Body of pancreas (tissue), 4 donors: ENCODE data around the gene MAP2K1. TPM values are rescaled to one million over a fixed set of nuclear protein-coding genes. Genes with fewer than 3 reads are reported as not detected.

ENCODE experiments used
- ATAC-seq: fragments of 150-250 bp; one replicate; pipeline ENCODE4 v1.9.1; 2016
- DNase-seq, 4 donors: peaks; one replicate each; pipeline ENCODE4 v3.0.0-alpha.2; 2019
- H3K27ac ChIP-seq, 4 donors: fragments of 200-600 bp; sonication (generic); 1 replicate in 3 of 4; 2 replicates in 1 of 4; pipeline versions ENCODE4 v1.5.1 to v1.6.1; 2016 to 2019; ENCODE audit warnings: mild to moderate bottlenecking in 1 of 4, mixed read lengths in 1 of 4, moderate library complexity in 1 of 4
- H3K27me3 ChIP-seq, 2 donors: fragments of 200-600 bp; sonication (generic); one replicate each; pipeline ENCODE4 v1.6.0; 2016; ENCODE audit warnings: mild to moderate bottlenecking in 1 of 2
- H3K36me3 ChIP-seq, 2 donors: fragments of 200-600 bp; sonication (generic); replicated peaks in 1 of 2; 2 replicates each; pipeline ENCODE4 v1.5.1; 2016; ENCODE audit warnings: low read depth in 2 of 2; ENCODE audit not compliant: insufficient read depth in 1 of 2
- H3K4me1 ChIP-seq: fragments of 200-600 bp; sonication (generic); one replicate; pipeline ENCODE4 v1.6.0; 2016
- H3K4me3 ChIP-seq, 2 donors: fragments of 200-600 bp; sonication (generic); 1 replicate in 1 of 2; 2 replicates in 1 of 2; pipeline ENCODE4 v1.5.1; 2016 to 2019
- H3K9me3 ChIP-seq, 3 donors: fragments of 200-600 bp; sonication (generic); 1 replicate in 2 of 3; 2 replicates in 1 of 3; pipeline ENCODE4 v1.5.1; 2016
- POLR2A ChIP-seq, 3 donors: fragments of 450-650 bp; IDR thresholded peaks; one replicate each; pipeline ENCODE4 v1.6.1; 2016; ENCODE audit warnings: antibody characterized with exemption in 3 of 3, mild to moderate bottlenecking in 2 of 3
- WGBS, 2 donors: methylation state at CpG; one replicate each; pipeline ENCODE4 v1.1.5; 2017; 5-methylcytosine and 5-hydroxymethylcytosine counted together
- intact Hi-C: fragments of 100-400 bp; cut with DNase I; formaldehyde crosslinking; loops from one replicate; pipeline ENCODE4 v1.15.1; 2023
- total RNA-seq, 2 donors: library from RNA; depleted of rRNA; stranded (reverse); fragments of >200 nt; gene quantifications; one replicate each; pipeline ENCODE4 v1.1.0, GENCODE V29; 2016
- TF ChIP-seq, protein P1 (sequence below), 7 experiments: fragments of 450-650 bp in 4 of 7; fragments of 200-600 bp in 3 of 7; sonication (generic) in 3 of 7; IDR thresholded peaks; one replicate each; pipeline ENCODE4 v1.5.1; 2016 to 2019; ENCODE audit warnings: antibody characterized with exemption in 7 of 7

The MAP2K1 gene
- total RNA-seq, 2 donors from 2014 or later = 25.2 to 29.0 TPM

DNA sequence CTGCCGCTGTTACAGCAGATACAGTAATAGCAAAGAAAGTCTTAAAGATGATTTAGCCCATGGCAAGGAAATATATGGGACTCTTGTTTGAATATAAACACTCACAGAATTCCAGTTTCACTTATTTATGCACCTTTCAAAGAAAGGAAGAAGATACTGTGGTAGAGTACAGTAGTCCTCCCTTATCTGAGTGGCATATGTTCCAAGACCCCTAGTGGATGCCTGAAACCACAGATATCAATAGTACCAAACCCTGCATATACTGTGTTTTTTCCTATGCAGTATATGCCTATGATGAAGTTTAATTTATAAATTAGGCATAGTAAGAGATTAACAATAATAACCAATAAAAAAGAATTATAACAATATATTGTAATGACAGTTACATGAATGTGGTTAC is 8.2 kb downstream of the MAP2K1 start:
- ATAC-seq = no peak
- 100% methylated on average over 1 of the region's 1 CpG for WGBS, 2 donors
- TF ChIP-seq, protein P1, sequence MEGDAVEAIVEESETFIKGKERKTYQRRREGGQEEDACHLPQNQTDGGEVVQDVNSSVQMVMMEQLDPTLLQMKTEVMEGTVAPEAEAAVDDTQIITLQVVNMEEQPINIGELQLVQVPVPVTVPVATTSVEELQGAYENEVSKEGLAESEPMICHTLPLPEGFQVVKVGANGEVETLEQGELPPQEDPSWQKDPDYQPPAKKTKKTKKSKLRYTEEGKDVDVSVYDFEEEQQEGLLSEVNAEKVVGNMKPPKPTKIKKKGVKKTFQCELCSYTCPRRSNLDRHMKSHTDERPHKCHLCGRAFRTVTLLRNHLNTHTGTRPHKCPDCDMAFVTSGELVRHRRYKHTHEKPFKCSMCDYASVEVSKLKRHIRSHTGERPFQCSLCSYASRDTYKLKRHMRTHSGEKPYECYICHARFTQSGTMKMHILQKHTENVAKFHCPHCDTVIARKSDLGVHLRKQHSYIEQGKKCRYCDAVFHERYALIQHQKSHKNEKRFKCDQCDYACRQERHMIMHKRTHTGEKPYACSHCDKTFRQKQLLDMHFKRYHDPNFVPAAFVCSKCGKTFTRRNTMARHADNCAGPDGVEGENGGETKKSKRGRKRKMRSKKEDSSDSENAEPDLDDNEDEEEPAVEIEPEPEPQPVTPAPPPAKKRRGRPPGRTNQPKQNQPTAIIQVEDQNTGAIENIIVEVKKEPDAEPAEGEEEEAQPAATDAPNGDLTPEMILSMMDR (IDR thresholded peaks at IDR 0.05) = no peak
- no peak for TF ChIP-seq POLR2A (IDR thresholded peaks at IDR 0.05)
- no peaks in the 10 kb centered on the region for H3K27me3 ChIP-seq
- no peaks in the 10 kb centered on the region for H3K9me3 ChIP-seq
- intact Hi-C loops = no loop called here
- no peak for DNase-seq
- no peak overlapping the region for H3K4me3 ChIP-seq
- H3K27ac ChIP-seq = no peak overlapping the region
- H3K4me1 ChIP-seq = no peaks in the 10 kb centered on the region
- no peaks in the 10 kb centered on the region for H3K36me3 ChIP-seq

DNA sequence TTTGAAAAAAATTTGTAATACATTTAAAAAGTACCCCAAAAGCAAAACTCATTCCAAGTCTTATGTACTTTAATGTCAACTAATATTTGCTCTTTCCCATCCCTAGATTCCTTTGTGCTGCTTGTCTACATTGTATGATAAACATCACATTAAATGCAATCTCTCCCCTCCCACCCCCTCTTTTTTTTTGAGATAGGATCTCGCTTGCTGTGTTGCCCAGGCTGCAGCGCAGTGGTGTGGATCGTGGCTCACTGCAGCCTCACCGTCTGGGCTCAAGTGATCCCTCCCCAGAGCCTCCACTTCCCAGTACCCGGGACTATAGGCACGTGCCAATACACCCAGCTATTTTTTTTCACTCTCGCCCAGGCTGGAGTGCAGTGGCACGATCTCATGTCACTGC is 12.6 kb downstream of the MAP2K1 start:
- DNase-seq = no peak
- Histone ChIP-seq H3K27ac (no peak overlapping the region), H3K9me3 (no peaks in the 10 kb centered on the region), H3K4me3 (no peak overlapping the region), H3K27me3 (no peaks in the 10 kb centered on the region), H3K4me1 (peaks cover 18% of the 10 kb centered on the region), H3K36me3 (no peaks in the 10 kb centered on the region)
- WGBS, 2 donors = 84 to 93% methylated on average over 8 of the region's 8 CpGs
- ATAC-seq = no peak
- TF ChIP-seq, protein P1 (IDR thresholded peaks at IDR 0.05) = no peak
- TF ChIP-seq POLR2A (IDR thresholded peaks at IDR 0.05) = no peak
- intact Hi-C loops = no loop called here

DNA sequence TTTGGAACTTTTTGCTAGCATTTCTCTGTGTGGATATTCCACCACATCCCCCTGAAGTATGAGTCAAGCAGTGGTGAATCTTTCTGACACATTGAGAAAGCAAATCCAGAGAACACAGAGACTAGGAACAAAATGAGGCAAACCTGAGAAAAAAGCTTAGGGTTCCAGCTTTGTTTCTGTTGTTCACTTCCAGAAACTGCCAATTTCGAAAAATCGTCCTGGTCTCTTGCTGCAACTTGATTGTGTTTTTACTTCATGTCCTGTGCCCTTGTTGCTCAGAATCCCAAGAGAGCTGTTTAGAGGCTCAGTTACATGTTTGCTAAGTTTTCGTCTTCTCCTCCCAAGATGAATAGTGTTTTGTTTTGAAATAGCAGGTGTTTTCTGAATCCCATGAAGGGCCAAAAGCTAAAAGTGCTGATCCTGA is 13.7 kb downstream of the MAP2K1 start:
- TF ChIP-seq, protein P1 (IDR thresholded peaks at IDR 0.05) = no peak
- TF ChIP-seq POLR2A (IDR thresholded peaks at IDR 0.05) = no peak
- Histone ChIP-seq H3K27ac (no peak overlapping the region), H3K36me3 (no peaks in the 10 kb centered on the region), H3K4me1 (peaks cover 25% of the 10 kb centered on the region), H3K4me3 (no peak overlapping the region), H3K9me3 (no peaks in the 10 kb centered on the region), H3K27me3 (no peaks in the 10 kb centered on the region)
- 66 to 72% methylated on average over 3 of the region's 3 CpGs for WGBS, 2 donors
- no peak for DNase-seq
- no peak for ATAC-seq
- intact Hi-C loops = no loop called here

DNA sequence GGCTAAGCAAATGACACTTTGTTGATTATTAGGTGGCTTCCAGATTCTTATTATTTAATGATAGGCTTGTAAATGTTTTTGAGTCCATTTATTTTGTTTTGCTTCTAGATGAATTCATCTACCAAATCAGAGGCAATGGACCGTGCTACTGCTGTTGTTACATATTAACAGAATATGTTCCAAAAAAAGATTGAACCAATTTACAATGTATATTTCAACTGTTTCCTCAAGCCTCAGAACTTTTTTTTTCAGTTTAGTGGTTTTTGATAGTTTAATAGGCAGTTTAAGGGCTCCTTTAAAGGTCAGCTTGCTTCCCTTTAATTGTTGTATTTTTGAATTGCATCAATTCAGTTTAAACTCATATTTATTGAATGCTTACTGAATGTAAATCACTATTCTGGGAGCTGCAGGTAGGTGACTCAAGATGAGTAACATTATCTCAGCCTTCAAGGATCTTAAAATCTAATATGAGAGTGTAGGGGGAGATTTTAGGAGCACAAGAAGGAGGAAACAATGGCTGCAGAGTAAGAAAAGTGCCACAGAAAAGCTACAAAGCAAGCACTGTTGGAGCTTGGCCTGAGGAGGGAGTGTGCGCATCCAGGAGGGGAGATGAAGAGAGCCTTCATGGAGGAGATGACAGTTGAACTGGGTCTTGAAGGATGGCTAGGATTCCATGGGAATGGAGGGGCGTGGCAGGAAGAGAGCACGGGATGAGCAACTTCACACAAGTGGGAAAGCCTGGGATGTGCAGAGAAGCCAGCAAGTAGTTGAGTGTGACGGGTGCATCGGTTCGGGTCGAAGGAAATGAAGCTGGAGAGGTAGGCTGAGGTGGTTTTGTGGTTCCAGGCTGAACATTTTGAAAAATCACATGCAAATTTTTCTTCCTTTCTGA is 14.7 kb downstream of the MAP2K1 start:
- WGBS, 2 donors = 76 to 84% methylated on average over 8 of the region's 8 CpGs
- Histone ChIP-seq H3K36me3 (no peaks in the 10 kb centered on the region), H3K4me3 (no peak overlapping the region), H3K9me3 (no peaks in the 10 kb centered on the region), H3K4me1 (peaks cover 25% of the 10 kb centered on the region), H3K27me3 (no peaks in the 10 kb centered on the region), H3K27ac (no peak overlapping the region)
- no peak for TF ChIP-seq POLR2A (IDR thresholded peaks at IDR 0.05)
- TF ChIP-seq, protein P1 (IDR thresholded peaks at IDR 0.05) = no peak
- no peak for ATAC-seq
- intact Hi-C loops = no loop called here
- DNase-seq = no peak
